Measurements from ENCODE around the gene WWC1.
"Not testable (repeated sequence)": the region's sequence is repeated elsewhere in the genome, so short reads cannot be mapped to it uniquely, and the experiment has no call there.

The WWC1 gene

GRCh38 chr5:168339109-168339771 lies 47.8 kb downstream of the WWC1 start:
- no peak for DNase-seq

- DNase-seq = not testable (repeated sequence)
Measured at GRCh38 chr5:168339772-168340140, 48.3 kb downstream of the WWC1 start.

GRCh38 chr5:168340487-168340886 lies 49.0 kb downstream of the WWC1 start:
- DNase-seq = no peak

- no peak for DNase-seq
Measured at GRCh38 chr5:168341178-168341577, 49.7 kb downstream of the WWC1 start.

GRCh38 chr5:168342151-168342825 lies 50.8 kb downstream of the WWC1 start:
- no peak for DNase-seq

GRCh38 chr5:168342985-168343384 lies 51.5 kb downstream of the WWC1 start:
- DNase-seq = no peak

- DNase-seq = no peak
Measured at GRCh38 chr5:168346417-168346816, 55.0 kb downstream of the WWC1 start.

GRCh38 chr5:168347368-168348083 lies 56.1 kb downstream of the WWC1 start:
- DNase-seq = no peak

GRCh38 chr5:168348084-168348414 lies 56.6 kb downstream of the WWC1 start:
- DNase-seq = no peak

- no peak for DNase-seq
Measured at GRCh38 chr5:168350315-168350714, 58.9 kb downstream of the WWC1 start.

GRCh38 chr5:168353216-168353957 lies 61.9 kb downstream of the WWC1 start:
- no peak for DNase-seq

GRCh38 chr5:168354397-168354796 lies 63.0 kb downstream of the WWC1 start:
- no peak for DNase-seq

- DNase-seq = no peak
Measured at GRCh38 chr5:168356171-168356570, 64.7 kb downstream of the WWC1 start.

GRCh38 chr5:168356592-168356991 lies 65.1 kb downstream of the WWC1 start:
- DNase-seq = no peak

- DNase-seq = no peak
Measured at GRCh38 chr5:168357876-168358275, 66.4 kb downstream of the WWC1 start.

GRCh38 chr5:168359820-168360460 lies 68.5 kb downstream of the WWC1 start:
- no peak for DNase-seq

- DNase-seq = no peak
Measured at GRCh38 chr5:168360521-168361285, 69.3 kb downstream of the WWC1 start.

- no peak for DNase-seq
Measured at GRCh38 chr5:168362097-168362885, 70.8 kb downstream of the WWC1 start.

GRCh38 chr5:168364151-168364661 lies 72.8 kb downstream of the WWC1 start:
- DNase-seq = no peak

- DNase-seq = no peak
Measured at GRCh38 chr5:168364750-168365550, 73.5 kb downstream of the WWC1 start.
